NB4 (cell line): ENCODE data around the gene ARPC1A.

ENCODE experiments used
- CTCF ChIP-seq: IDR thresholded peaks from one replicate; pipeline ENCODE4 v1.5.1; 2012; ENCODE audit warnings: low read depth, low read length
- POLR2A ChIP-seq: IDR thresholded peaks from 2 replicates; pipeline ENCODE4 v1.6.1; 2011; ENCODE audit warnings: mild to moderate bottlenecking; ENCODE audit not compliant: insufficient read length; ENCODE audit errors: extremely low read depth

- TF ChIP-seq CTCF: no peak
- TF ChIP-seq POLR2A: no peak
Observed at GRCh38 chr7:99406557-99406956, 80.9 kb downstream of the ARPC1A start.
